WTC11 (cell line): Measurements from ENCODE around the gene CAB39. TPM values are rescaled to one million over a fixed set of nuclear protein-coding genes. Genes with fewer than 3 reads are reported as not detected.

Experiments
- ATAC-seq: fragments of 200-7000 bp; cut with Tn5 transposase; 2 replicates; pipeline ENCODE4 v1.10.0; 2021; ENCODE audit warnings: mild to moderate bottlenecking, moderate library complexity
- CTCF ChIA-PET: fragments of 300-600 bp; sonication (Branson Sonifier 250); formaldehyde crosslinking; loops from one replicate; lab custom pipeline; 2021; ENCODE audit warnings: antibody characterized with exemption; lab: Charles Lee
- POLR2A ChIA-PET: fragments of 350-600 bp; sonication (Branson Sonifier 250); formaldehyde crosslinking; loops from one replicate; lab custom pipeline; 2021; ENCODE audit warnings: antibody characterized with exemption; lab: Charles Lee
- DNase-seq: peaks from one replicate; pipeline ENCODE4 v3.0.0; 2021; ENCODE audit warnings: low spot score
- H3K27ac Mint-ChIP-seq: 2 replicates; pipeline ENCODE4 v1.8.0; 2021; ENCODE audit warnings: mixed read lengths
- H3K27me3 Mint-ChIP-seq: 2 replicates; pipeline ENCODE4 v1.8.0; 2021; ENCODE audit warnings: low read depth, mild to moderate bottlenecking, moderate library complexity, mixed read lengths
- H3K36me3 Mint-ChIP-seq: 2 replicates; pipeline ENCODE4 v1.8.0; 2021; ENCODE audit warnings: mixed read lengths
- H3K4me1 Mint-ChIP-seq: 2 replicates; pipeline ENCODE4 v1.8.0; 2022; ENCODE audit warnings: mixed read lengths
- H3K4me3 Mint-ChIP-seq: 2 replicates; pipeline ENCODE4 v1.8.0; 2021; ENCODE audit warnings: mild to moderate bottlenecking, moderate library complexity, mixed read lengths
- H3K9me3 Mint-ChIP-seq: 2 replicates; pipeline ENCODE4 v1.8.0; 2021; ENCODE audit warnings: mixed read lengths
- AFF4 ChIP-seq: sonication (generic); formaldehyde crosslinking; IDR thresholded peaks from 2 replicates; pipeline ENCODE4 v1.8.1; 2023; ENCODE audit warnings: mild to moderate bottlenecking, missing genetic modification reagents, borderline replicate concordance
- ATF2 ChIP-seq: sonication (generic); formaldehyde crosslinking; IDR thresholded peaks from 2 replicates; pipeline ENCODE4 v1.8.1; 2022; ENCODE audit warnings: low read depth, missing genetic modification reagents, borderline replicate concordance
- CDX4 ChIP-seq: fragments of 250-450 bp; sonication (Bioruptor Pico); IDR thresholded peaks from 2 replicates; pipeline ENCODE4 v1.9.0; 2021; ENCODE audit warnings: moderate library complexity, mild to moderate bottlenecking, inconsistent platforms, borderline replicate concordance
- E2F1 ChIP-seq: sonication (generic); formaldehyde crosslinking; IDR thresholded peaks from 2 replicates; pipeline ENCODE4 v1.8.0; 2022; ENCODE audit warnings: mild to moderate bottlenecking, missing genetic modification reagents
- E2F5 ChIP-seq: sonication (generic); formaldehyde crosslinking; IDR thresholded peaks from 2 replicates; pipeline ENCODE4 v1.8.1; 2022; ENCODE audit warnings: mild to moderate bottlenecking, moderate library complexity, missing genetic modification reagents
- EMX1 ChIP-seq: fragments of 250-450 bp; sonication (Bioruptor Pico); IDR thresholded peaks from 2 replicates; pipeline ENCODE4 v1.8.0; 2021; ENCODE audit warnings: mild to moderate bottlenecking
- ETV6 ChIP-seq: sonication (generic); formaldehyde crosslinking; IDR thresholded peaks from 2 replicates; pipeline ENCODE4 v1.8.1; 2022; ENCODE audit warnings: mild to moderate bottlenecking, missing genetic modification reagents
- FOXK1 ChIP-seq: sonication (generic); formaldehyde crosslinking; IDR thresholded peaks from 2 replicates; pipeline ENCODE4 v1.8.0; 2022; ENCODE audit warnings: mild to moderate bottlenecking, moderate library complexity, missing genetic modification reagents
- IRF1 ChIP-seq: sonication (generic); formaldehyde crosslinking; IDR thresholded peaks from 2 replicates; pipeline ENCODE4 v1.8.0; 2023; ENCODE audit warnings: missing genetic modification reagents
- IRF2 ChIP-seq: sonication (generic); formaldehyde crosslinking; IDR thresholded peaks from 2 replicates; pipeline ENCODE4 v1.8.0; 2022; ENCODE audit warnings: low read depth, missing genetic modification reagents, borderline replicate concordance
- KAT7 ChIP-seq: sonication (generic); formaldehyde crosslinking; IDR thresholded peaks from 2 replicates; pipeline ENCODE4 v1.8.1; 2023; ENCODE audit warnings: missing genetic modification reagents, mild to moderate bottlenecking, borderline replicate concordance
- NR1H2 ChIP-seq: sonication (generic); formaldehyde crosslinking; IDR thresholded peaks from 2 replicates; pipeline ENCODE4 v1.9.0; 2021; ENCODE audit warnings: mild to moderate bottlenecking, moderate library complexity, missing genetic modification reagents
- SP1 ChIP-seq: sonication (generic); formaldehyde crosslinking; conservative IDR thresholded peaks from 2 replicates; pipeline ENCODE4 v1.8.1; 2022; ENCODE audit warnings: missing genetic modification reagents
- TEAD4 ChIP-seq: sonication (generic); formaldehyde crosslinking; IDR thresholded peaks from 2 replicates; pipeline ENCODE4 v1.8.0; 2022; ENCODE audit warnings: mild to moderate bottlenecking, missing genetic modification reagents
- total RNA-seq: library from RNA; stranded (reverse); gene quantifications from 3 replicates; pipeline ENCODE4 v1.2.3, GENCODE V29; 2021
- TF ChIP-seq, protein P1 (sequence below): fragments of 250-450 bp; sonication (Bioruptor Pico); IDR thresholded peaks from 2 replicates; pipeline ENCODE4 v1.9.0; 2021; ENCODE audit warnings: mild to moderate bottlenecking
- TF ChIP-seq, protein P2 (sequence below): sonication (generic); formaldehyde crosslinking; IDR thresholded peaks from 2 replicates; pipeline ENCODE4 v1.8.1; 2023; ENCODE audit warnings: mild to moderate bottlenecking, missing genetic modification reagents

The CAB39 gene
- total RNA-seq, 1 experiment from 2014 or later, result 36.9 TPM

DNA sequence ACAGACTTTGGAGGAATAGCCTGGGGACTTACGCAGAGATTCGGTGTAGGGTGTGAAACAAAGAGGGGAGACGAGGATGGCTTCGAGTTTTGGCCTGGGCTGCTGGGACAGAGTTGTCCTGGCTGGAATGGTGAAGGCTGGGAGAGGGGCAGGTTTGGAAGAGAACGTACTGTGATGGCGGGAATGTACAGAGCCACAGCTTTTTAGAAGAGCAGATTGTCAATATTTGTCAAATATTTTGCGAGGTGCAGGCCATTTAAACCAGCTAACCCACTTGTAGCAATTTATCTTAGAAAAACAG, 137.7 kb downstream of the CAB39 start:
- no peak for DNase-seq
- no peak overlapping the region for H3K27ac Mint-ChIP-seq
- peaks cover 2% of the 10 kb centered on the region; the same call in 1 of the 2 replicates for H3K36me3 Mint-ChIP-seq
- no peak; the same call in 1 of the 2 replicates for ATAC-seq
- CTCF ChIA-PET, result interaction anchor here (0.9 to 5.0 kb wide), 7 partner anchors 11 to 137 kb away, joined by 3 to 40 read pairs (median 8); partner anchors contain the start of gene ITM2C
- POLR2A ChIA-PET, result no interaction called here
- H3K4me1 Mint-ChIP-seq, result peaks cover 13% of the 10 kb centered on the region
- peak overlapping the region; percentile 12; the same call in 1 of the 2 replicates for H3K4me3 Mint-ChIP-seq
- peaks cover 22% of the 10 kb centered on the region for H3K27me3 Mint-ChIP-seq
- peaks cover 16% of the 10 kb centered on the region for H3K9me3 Mint-ChIP-seq
- TF ChIP-seq, protein P1, sequence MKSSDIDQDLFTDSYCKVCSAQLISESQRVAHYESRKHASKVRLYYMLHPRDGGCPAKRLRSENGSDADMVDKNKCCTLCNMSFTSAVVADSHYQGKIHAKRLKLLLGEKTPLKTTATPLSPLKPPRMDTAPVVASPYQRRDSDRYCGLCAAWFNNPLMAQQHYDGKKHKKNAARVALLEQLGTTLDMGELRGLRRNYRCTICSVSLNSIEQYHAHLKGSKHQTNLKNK (CRISPR knock-in tag), result no peak
- TF ChIP-seq, protein P2, sequence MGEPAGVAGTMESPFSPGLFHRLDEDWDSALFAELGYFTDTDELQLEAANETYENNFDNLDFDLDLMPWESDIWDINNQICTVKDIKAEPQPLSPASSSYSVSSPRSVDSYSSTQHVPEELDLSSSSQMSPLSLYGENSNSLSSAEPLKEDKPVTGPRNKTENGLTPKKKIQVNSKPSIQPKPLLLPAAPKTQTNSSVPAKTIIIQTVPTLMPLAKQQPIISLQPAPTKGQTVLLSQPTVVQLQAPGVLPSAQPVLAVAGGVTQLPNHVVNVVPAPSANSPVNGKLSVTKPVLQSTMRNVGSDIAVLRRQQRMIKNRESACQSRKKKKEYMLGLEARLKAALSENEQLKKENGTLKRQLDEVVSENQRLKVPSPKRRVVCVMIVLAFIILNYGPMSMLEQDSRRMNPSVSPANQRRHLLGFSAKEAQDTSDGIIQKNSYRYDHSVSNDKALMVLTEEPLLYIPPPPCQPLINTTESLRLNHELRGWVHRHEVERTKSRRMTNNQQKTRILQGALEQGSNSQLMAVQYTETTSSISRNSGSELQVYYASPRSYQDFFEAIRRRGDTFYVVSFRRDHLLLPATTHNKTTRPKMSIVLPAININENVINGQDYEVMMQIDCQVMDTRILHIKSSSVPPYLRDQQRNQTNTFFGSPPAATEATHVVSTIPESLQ (CRISPR knock-in tag), result no peak
- TF ChIP-seq NR1H2 (no peak), E2F5 (no peak), AFF4 (CRISPR knock-in tag) (no peak), KAT7 (CRISPR knock-in tag) (no peak)

- TF ChIP-seq EMX1 (CRISPR knock-in tag), result no peak
- TF ChIP-seq CDX4, result no peak
- no peak for TF ChIP-seq ATF2 (CRISPR knock-in tag)
- no peak for TF ChIP-seq TEAD4 (CRISPR knock-in tag)
- no peak overlapping the region for H3K4me3 Mint-ChIP-seq
- CTCF ChIA-PET, result interaction anchor here (1.9 to 2.1 kb wide), 2 partner anchors 9 to 28 kb away, joined by 10 read pairs; no protein-coding TSS in a partner anchor
- H3K4me1 Mint-ChIP-seq, result peaks cover 13% of the 10 kb centered on the region
- ATAC-seq, result no peak
- peaks cover 18% of the 10 kb centered on the region for H3K27me3 Mint-ChIP-seq
- POLR2A ChIA-PET, result no interaction called here
- H3K36me3 Mint-ChIP-seq, result peaks cover 2% of the 10 kb centered on the region; the same call in 1 of the 2 replicates
- no peak overlapping the region for H3K27ac Mint-ChIP-seq
- no peak for DNase-seq
- H3K9me3 Mint-ChIP-seq, result no peaks in the 10 kb centered on the region; the same call in 1 of the 2 replicates
Measured at GRCh38 chr2:230852113-230852512, 139.5 kb downstream of the CAB39 start.

DNA sequence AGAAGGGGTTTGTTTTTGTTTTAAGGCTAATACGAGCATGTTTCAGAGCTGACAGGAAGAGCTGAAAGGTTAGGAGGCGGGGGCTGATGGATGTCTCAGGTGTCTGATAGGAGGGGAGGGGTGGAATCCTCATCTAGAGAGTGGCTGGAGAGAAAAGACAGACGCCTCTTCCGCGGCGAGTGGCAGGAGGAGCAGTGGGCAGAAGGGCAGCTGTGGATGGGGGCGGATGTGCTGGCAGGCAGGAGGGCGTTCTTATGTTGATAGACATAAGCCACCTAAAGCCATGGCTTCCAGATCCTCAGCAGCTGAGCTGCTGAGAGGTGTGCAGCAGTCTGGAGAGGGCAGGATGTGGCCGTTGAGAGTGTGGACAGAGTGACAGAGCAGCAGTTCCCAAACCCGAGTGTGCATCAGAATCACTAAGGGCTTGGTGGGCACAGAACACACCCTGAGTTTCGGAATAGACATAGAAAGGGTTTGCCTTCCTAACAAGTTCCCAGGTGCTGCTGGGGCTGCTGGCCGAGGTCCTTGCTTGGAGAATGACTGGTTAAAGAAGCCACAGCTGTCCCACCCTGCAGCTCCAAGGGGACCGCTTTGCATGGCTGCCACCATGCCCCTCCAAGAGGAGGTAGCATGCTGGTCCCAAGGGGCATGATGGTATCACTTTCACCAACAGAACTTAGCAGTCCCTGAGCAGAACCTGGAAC, 149.1 kb downstream of the CAB39 start:
- ChIA-PET CTCF (interaction anchor here (1.0 to 2.6 kb wide), 11 partner anchors 9 to 191 kb away, joined by 3 to 29 read pairs (median 6); partner anchors contain the start of gene GPR55), POLR2A (interaction anchor here (1.2 kb wide), 1 partner anchor 17 kb away, joined by 3 read pairs; no protein-coding TSS in a partner anchor)
- Mint-ChIP-seq H3K9me3 (peaks cover 7% of the 10 kb centered on the region; the same call in 1 of the 2 replicates), H3K27ac (peak overlapping the region; percentile 17), H3K4me1 (peaks cover 42% of the 10 kb centered on the region), H3K4me3 (peak overlapping the region; percentile 5), H3K27me3 (no peaks in the 10 kb centered on the region; the same call in 1 of the 2 replicates), H3K36me3 (no peaks in the 10 kb centered on the region)
- peak; percentile 56 for DNase-seq
- ATAC-seq, result peak; percentile 73
- 0 out of 2 replicates have a peak, but pooled peaks have one; percentile 28 for TF ChIP-seq SP1 (CRISPR knock-in tag)
- TF ChIP-seq IRF2 (CRISPR knock-in tag), result no peak
- TF ChIP-seq ETV6 (CRISPR knock-in tag), result peak; percentile 68; the same call in 1 of the 2 replicates
- TF ChIP-seq, protein P2 (CRISPR knock-in tag), result no peak
- no peak for TF ChIP-seq IRF1 (CRISPR knock-in tag)
- 0 out of 2 replicates have a peak, but pooled peaks have one; percentile 31 for TF ChIP-seq FOXK1 (CRISPR knock-in tag)
- no peak for TF ChIP-seq E2F1
